ENCODE measurements around the gene TMEM259.
"Not testable (repeated sequence)": the region's sequence is repeated elsewhere in the genome, so short reads cannot be mapped to it uniquely, and the experiment has no call there.

Gene TMEM259

DNA sequence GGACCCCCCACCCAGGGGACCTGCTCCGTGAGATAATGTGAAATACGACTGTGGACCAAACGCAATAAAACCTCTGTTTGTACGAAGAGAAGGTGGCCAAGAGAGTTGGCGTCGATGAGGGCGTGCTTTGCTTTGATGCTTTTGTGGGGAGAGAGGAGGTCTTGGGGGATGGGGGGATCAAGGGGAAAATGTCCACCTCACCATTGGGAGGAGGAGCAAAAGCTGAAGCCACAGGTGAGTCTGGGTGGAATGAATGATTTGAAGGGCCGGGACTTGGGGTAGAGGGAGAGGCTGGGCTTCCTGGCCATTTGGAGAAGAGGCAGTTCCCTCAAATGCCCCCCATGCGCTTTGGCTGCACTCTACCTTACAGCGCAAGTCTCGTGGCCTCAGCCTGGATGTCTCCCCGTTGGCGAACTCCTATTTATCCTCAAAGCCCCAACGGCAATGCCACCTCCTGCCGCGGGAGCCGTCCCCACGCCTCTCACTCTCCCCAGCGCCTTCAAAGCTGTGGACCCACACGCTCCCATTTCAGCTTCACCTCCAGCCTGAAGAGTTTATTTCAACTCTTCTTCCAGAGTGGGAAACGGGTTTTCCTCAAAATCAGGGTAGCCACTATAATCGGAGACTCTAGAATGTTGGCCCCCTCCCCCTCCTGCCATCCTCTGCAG, 18.2 kb upstream of the TMEM259 start:
- no peak for DNase-seq

GRCh38 chr19:1037621-1038064, 16.7 kb upstream of the TMEM259 start:
- no peak for DNase-seq

GRCh38 chr19:1035998-1036621, 15.2 kb upstream of the TMEM259 start:
- DNase-seq: no peak

GRCh38 chr19:1032264-1032867, 11.4 kb upstream of the TMEM259 start:
- DNase-seq: no peak

DNA sequence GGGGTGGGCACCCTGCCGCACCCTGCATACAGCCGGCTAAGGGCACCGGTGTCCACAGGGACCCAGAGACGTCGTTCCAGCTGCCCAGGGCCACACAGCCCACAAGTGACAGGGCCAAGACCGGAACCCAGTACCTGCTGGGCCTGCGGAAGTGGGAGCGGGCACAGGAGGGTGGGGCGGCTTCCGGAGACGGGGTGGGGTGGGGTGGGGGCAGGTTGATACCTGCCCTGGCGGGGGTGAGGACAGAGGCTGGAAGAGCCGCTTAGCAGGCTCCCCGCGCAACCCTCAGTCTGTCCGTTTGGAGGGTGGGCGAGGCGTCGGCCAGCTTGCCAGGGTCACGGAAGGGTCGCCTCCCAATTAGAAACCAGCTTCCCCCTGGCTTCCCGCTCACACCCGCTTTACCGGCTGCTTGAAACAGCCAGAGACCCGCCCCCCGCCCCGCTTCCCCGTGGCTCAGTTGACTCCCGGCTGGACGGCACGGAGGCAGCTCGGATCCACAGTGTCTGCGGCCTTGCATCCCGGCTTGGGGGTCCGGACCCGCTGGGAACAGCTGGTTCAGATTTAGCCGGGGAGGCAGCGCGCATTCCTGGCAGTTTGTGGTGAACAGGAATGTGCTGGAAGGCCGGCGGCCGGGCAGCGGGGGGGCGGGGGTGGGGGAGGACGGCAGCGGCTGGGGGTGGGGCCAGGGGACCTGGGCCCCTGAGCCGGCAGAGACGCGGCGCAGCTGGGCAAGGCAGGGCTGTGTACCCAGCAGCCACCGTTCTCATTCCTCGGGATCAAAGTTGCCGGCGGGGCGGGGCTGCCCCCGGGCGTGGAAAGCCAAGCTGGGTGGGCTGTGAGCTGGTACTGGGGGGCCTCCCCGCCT, 7.4 kb upstream of the TMEM259 start:
- DNase-seq: peak in 1 of 2 experiments; percentile 64

DNA sequence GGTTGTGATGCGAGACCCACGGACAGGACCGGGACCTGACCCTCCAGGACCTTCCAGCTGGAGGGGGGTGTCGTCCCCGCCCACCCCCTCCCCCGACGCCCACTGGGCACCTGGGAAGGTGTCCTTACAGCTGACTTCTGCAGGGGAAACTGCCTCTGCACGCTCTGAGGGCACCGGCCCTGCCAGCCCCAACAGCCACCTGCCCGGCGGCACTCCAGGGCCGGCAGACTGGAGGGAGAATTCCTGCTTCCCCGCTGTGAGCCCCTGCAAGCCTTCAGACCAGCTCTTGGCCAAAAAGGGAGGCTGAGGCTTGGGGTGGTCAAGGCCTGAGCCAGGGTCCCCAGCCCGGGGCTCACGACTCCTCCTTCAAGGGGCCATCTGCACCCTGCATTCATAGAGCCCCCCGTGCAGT, 6.7 kb upstream of the TMEM259 start:
- DNase-seq: peak in 1 of 2 experiments; percentile 42

- DNase-seq: no peak
These were observed 6.1 kb upstream of the TMEM259 start for GRCh38 chr19:1026783-1027649.

- peak in 1 of 2 experiments; percentile 51 for DNase-seq
These were observed 5.2 kb upstream of the TMEM259 start, which contains the start of gene CNN2 for GRCh38 chr19:1025960-1026782. TSS of gene CNN2 (plus strand) at chr19:1026608. CDS start at chr19:1026662, 54 bp downstream.

DNA sequence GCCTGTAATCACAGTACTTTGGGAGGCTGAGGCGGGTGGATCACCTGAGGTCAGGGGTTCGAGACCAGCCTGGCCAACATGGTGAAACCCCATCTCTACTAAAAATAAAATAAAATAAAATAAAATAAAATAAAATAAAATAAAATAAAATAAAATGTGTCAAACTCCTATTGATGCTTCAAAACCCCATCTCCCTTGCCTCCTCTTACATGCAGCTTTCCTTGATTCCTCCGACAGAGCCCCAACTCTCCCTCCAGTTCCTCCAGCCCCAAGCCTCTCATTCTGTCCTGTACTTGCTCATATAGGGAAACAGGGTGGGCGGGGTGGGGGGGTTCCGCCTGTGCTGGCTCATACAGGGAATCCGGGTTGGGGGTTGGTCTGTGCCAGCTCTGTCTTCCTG, 4.2 kb upstream of the TMEM259 start:
- DNase-seq: not testable (repeated sequence)

- DNase-seq: not testable (repeated sequence)
These were observed 2.9 kb upstream of the TMEM259 start for GRCh38 chr19:1023883-1024188.

DNA sequence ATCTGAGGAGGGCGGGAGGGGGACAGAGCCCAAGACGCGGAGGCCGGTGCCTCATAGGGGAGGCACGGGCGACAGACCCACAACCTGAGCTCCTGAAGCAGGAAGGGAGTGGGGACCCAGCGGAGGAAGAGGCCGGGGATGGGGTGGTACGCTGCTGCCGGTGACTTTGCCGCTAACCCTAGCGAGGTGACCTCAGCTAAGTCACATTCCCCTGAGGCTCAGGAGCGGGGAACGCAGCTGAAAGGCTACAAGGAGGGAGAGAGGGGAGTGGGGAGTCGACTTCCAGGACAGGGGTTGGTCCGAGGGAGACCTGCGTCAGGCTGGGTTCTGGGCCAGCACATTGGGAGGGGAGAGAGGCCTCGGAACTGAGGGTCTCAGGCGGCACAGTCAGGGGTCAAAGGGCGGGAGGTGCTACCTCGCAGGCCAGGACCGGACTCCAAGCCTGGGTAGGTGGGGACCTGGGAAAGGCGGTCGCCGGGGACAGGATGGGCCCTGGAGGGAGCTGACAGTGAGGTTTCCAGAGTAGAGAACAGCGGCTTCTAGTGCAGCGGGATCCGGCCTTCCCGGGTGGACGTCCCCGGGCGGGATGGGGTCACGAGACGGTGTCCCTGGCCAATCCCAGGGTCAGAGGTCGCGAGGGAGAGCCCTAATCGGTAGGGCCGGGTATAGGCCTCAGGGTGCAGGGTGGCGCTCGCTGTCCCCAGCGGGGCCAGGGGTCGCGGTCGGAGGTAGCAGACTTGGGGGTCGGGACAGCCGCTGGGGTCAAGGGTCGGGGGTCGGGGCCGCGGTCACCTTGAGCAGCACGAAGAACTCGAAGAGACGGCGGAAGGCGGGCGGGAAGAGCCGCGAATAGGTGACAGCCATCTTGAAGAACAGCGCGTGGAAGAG, 699 bp downstream of the TMEM259 start:
- no peak for DNase-seq

DNA sequence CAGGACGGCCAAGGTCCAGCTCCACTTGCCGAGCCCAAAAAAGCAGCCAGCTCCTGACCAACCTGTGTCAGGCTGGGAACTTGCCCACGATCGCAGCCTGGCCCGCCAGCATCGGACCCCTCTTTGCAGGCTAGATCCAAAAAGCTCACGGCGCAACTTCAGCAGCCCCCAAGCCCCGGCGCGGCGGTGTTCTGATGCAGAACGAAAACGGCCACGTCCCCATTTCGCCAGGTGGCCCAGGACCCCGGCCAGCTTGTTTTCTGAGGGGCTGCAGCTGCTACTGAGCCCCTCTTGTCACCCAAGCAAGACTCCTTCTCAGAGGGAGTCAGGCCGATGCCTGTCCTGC, 1.3 kb downstream of the TMEM259 start:
- DNase-seq: no peak

- no peak for DNase-seq
These were observed 1.8 kb downstream of the TMEM259 start for GRCh38 chr19:1018932-1019615.

GRCh38 chr19:1018393-1018792, 2.5 kb downstream of the TMEM259 start:
- DNase-seq: no peak

GRCh38 chr19:1017906-1018305, 3.0 kb downstream of the TMEM259 start:
- no peak for DNase-seq

DNA sequence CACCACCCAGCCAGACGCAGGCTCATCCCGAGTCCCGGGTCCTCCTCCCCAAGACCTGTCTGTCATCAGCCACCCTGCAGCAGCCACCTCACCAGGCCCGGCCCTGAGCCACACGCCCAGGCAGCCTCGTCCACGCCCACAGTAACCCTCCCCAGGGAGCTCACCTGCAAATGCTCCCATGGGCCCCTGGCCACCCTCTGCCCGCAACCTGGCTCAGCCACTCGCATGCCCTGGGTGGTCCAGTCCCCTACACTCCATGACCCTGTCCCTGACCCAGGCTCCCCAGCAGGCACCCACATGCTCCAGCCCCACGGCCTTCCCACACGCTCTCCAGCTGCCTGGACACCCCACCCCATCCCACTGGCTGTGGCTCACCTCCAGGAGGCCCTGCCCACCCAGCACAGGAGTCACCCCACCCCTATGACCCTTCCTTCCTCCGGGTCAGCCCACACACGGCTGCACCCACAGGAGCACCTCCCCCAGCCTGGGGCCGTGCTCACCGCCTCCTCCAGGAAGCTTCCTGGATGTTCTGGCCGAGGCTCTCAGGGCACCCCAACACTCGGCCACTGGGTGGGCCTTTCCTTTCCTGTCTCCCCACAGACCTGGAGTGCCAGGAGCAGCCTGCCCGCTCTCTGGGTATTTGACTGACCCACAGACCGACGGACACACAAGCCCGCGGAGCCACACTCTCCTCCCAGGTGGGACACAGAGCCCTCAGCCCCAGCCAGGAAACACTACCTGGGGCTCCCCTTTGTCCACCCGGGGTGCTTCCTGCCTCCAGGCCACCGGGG, 3.6 kb downstream of the TMEM259 start:
- DNase-seq: peak in 1 of 2 experiments; percentile 33

- DNase-seq: no peak
These were observed 4.2 kb downstream of the TMEM259 start for GRCh38 chr19:1016647-1017114.

GRCh38 chr19:1015782-1016646, 4.9 kb downstream of the TMEM259 start:
- DNase-seq: no peak

All from NCI-H526 (cell line).